ENCODE results near the gene ITGAD.

- no peak for TF ChIP-seq EP300 (IDR thresholded peaks at IDR 0.05; ENCODE audit: borderline replicate concordance in 1 of 2, low read depth in 2 of 2, low read length in 2 of 2)
- TF ChIP-seq MAX (IDR thresholded peaks at IDR 0.05) = no peak
- TF ChIP-seq CTCF (IDR thresholded peaks at IDR 0.05; ENCODE audit: control extremely low read depth in 1 of 3, insufficient read depth in 1 of 3, low read depth in 1 of 3, low read length in 3 of 3) = no peak
- no peak for TF ChIP-seq HDAC6 (IDR thresholded peaks at IDR 0.05; ENCODE audit: low read depth, low read length)
- no peak for TF ChIP-seq POLR2A (IDR thresholded peaks at IDR 0.05; ENCODE audit: control extremely low read depth in 1 of 2, low read depth in 2 of 2, low read length in 2 of 2)
- no peak for TF ChIP-seq MAFK (IDR thresholded peaks at IDR 0.05; ENCODE audit: low read depth, low read length)
- no peak for TF ChIP-seq RFX5 (IDR thresholded peaks at IDR 0.05; ENCODE audit: borderline replicate concordance, low read depth, low read length)
- TF ChIP-seq PHF8 (conservative IDR thresholded peaks at IDR 0.05; ENCODE audit: low read depth, low read length) = no peak
- TF ChIP-seq TCF12 (IDR thresholded peaks at IDR 0.05; ENCODE audit: low read depth, low read length) = no peak
- TF ChIP-seq RXRA (IDR thresholded peaks at IDR 0.05; ENCODE audit: insufficient read depth, low read depth, low read length) = no peak
- TF ChIP-seq CEBPB (IDR thresholded peaks at IDR 0.05; ENCODE audit: low read depth, low read length) = no peak
- TF ChIP-seq GTF2F1 (IDR thresholded peaks at IDR 0.05; ENCODE audit: borderline replicate concordance, low read depth, low read length) = no peak
- no peak for TF ChIP-seq E2F6 (IDR thresholded peaks at IDR 0.05)
Observed at GRCh38 chr16:31414706-31415105, 21.6 kb downstream of the ITGAD start.

Data from H1 (cell line).